SH-SY5Y (cell line): ENCODE data around the gene STX7.

Experiments used
- GATA2 ChIP-seq: IDR thresholded peaks from 2 replicates; pipeline ENCODE4 v1.6.1; 2011; ENCODE audit warnings: mild to moderate bottlenecking, low read depth, low read length
- GATA3 ChIP-seq: IDR thresholded peaks from 2 replicates; pipeline ENCODE4 v1.6.1; 2011; ENCODE audit warnings: low read depth, mild to moderate bottlenecking, low read length, moderate library complexity

DNA sequence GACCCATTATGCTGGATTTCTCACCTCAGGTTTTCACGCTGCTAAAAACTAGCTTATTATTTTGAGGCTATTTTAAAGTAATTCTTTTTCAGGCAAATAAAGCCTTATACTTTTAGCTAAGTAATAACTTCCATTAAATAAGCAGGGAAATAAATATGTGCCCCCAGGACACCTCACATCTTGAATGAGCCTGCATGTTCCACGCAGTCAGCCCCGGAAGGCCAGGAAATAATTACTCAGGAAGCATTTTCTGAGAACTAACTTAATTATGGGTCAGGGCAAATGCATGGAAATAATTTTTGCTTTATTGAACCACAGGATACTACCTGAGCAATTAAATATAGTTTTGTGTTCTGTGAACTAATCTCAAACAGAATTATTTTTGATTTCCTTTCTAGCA is 41.1 kb downstream of the STX7 start:
- TF ChIP-seq GATA2 (no peak), GATA3 (no peak)
